ENCODE measurements around the gene RNF5.

Gene RNF5, protein sequence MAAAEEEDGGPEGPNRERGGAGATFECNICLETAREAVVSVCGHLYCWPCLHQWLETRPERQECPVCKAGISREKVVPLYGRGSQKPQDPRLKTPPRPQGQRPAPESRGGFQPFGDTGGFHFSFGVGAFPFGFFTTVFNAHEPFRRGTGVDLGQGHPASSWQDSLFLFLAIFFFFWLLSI

GRCh38 chr6:32177788-32178546, at the start of gene RNF5:
TSS of gene RNF5 (plus strand) at chr6:32178405. CDS start at chr6:32178512, 107 bp downstream.
- DNase-seq (ENCODE audit: low read depth): peak; percentile 100
- TF ChIP-seq CTCF (IDR thresholded peaks at IDR 0.05; ENCODE audit: insufficient read depth, low read depth, low read length, missing control alignments): no peak
- H3K4me3 ChIP-seq (ENCODE audit: low read depth, low read length): peak within 1 kb of the TSS; percentile 92

GRCh38 chr6:32128751-32129296, 49.4 kb upstream of the RNF5 start:
- no peak overlapping the region; the same call in 1 of the 2 replicates for H3K4me3 ChIP-seq (ENCODE audit: low read depth, low read length)
- TF ChIP-seq CTCF (IDR thresholded peaks at IDR 0.05; ENCODE audit: insufficient read depth, low read depth, low read length, missing control alignments): no peak
- DNase-seq (ENCODE audit: low read depth): no peak

DNA sequence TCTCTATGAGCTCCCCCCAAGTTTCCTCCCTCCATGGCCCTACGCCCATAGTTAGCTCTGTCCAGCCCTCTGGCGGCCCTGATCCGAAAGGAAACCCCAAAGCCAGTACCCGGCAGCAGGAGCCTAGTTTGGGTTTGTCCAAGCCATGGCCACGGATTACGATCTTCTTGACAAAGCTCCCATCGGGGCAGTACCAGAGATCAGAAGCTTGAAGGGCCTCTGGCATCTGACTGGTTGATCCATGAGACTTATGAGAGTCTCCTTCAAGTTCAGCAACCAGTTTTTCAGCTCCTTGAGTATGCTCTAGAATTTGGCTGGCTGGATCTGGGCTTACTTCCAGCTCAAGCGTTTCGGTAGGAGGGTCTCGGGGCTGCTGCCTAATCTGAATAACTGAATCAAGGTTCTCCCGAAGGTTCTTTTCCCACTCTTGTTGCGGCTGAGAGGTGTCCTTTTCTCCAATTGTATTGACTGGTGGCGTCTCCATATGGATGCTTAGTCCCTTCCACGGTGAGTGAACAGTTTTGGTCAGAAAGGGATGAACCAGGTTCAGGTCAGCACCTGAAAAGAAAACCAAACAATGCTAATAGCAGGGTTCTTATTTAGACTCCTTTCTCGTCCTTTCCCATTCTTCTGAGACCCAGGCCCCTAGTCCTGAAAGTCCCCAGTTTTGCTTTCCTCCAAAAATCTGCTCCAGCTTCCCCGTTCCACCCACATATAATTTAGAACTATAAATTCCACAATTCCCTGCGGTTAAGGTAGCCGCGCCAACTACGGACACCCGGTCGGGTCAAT, 48.7 kb upstream of the RNF5 start:
- DNase-seq (ENCODE audit: low read depth): no peak
- no peak for TF ChIP-seq CTCF (IDR thresholded peaks at IDR 0.05; ENCODE audit: insufficient read depth, low read depth, low read length, missing control alignments)
- H3K4me3 ChIP-seq (ENCODE audit: low read depth, low read length): peak overlapping the region; percentile 95

DNA sequence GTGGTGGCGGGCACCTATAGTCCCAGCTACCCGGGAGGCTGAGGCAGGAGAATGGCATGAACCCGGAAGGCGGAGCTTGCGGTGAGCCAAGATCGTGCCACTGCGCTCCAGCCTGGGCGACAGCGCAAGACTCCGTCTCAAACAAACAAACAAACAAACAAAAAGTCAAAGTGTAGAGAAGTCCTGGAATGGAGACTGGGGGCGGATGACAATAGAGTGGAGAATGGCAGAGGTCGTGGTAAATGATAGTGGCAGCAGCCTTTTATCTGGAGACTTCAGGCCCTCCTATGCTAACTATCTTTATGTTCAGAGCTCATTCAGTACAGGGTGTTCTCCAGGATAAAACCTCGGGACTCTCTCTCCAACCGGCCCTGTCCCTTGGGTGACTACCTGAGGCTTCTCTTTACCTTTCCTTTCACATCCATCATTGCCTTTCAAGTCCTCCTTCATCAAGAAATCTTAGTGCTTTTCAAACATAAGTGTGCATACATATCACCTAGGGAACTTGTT, 46.7 kb upstream of the RNF5 start:
- DNase-seq (ENCODE audit: low read depth): no peak
- no peak for TF ChIP-seq CTCF (IDR thresholded peaks at IDR 0.05; ENCODE audit: insufficient read depth, low read depth, low read length, missing control alignments)
- H3K4me3 ChIP-seq (ENCODE audit: low read depth, low read length): no peak overlapping the region

DNA sequence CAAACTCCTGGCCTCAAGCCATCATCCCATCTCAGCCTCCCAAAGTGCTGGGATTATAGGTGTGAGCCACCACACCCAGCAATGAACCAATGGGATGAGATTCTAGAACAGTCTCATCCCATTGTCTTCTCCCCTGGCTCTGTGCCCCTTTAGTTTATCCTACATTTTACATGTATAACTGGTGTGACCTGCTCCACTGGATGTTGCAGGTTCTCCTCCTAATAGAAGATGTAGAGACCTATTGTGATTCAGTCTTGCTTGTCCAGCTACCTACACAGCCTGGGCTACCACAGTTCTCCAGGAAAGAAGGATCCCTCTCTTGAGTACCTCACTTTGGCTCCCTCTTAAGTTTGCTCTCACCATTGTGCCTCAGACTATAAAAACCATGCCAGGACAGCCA, 46.1 kb upstream of the RNF5 start:
- TF ChIP-seq CTCF (IDR thresholded peaks at IDR 0.05; ENCODE audit: insufficient read depth, low read depth, low read length, missing control alignments): no peak
- H3K4me3 ChIP-seq (ENCODE audit: low read depth, low read length): no peak overlapping the region
- no peak for DNase-seq (ENCODE audit: low read depth)

- no peak overlapping the region for H3K4me3 ChIP-seq (ENCODE audit: low read depth, low read length)
- no peak for DNase-seq (ENCODE audit: low read depth)
- no peak for TF ChIP-seq CTCF (IDR thresholded peaks at IDR 0.05; ENCODE audit: insufficient read depth, low read depth, low read length, missing control alignments)
Measured at GRCh38 chr6:32133786-32134185, 44.4 kb upstream of the RNF5 start.
